Type B pancreatic cell (in vitro differentiated cells): ENCODE results near the gene DUSP22. TPM values are rescaled to one million over a fixed set of nuclear protein-coding genes. Genes with fewer than 3 reads are reported as not detected.

Source experiments
- DNase-seq: peaks from one replicate; pipeline ENCODE4 v3.0.0; 2021; ENCODE audit warnings: mixed read lengths; ENCODE audit not compliant: unreplicated experiment; ENCODE audit errors: extremely low spot score
- H3K27ac Mint-ChIP-seq: 2 replicates; pipeline ENCODE4 v1.8.0; 2021; ENCODE audit warnings: mild to moderate bottlenecking, mixed read lengths
- H3K27me3 Mint-ChIP-seq: 2 replicates; pipeline ENCODE4 v1.8.0; 2021; ENCODE audit warnings: mixed read lengths
- H3K36me3 Mint-ChIP-seq: 2 replicates; pipeline ENCODE4 v1.8.0; 2021; ENCODE audit warnings: mixed read lengths
- H3K4me1 Mint-ChIP-seq: one replicate; pipeline ENCODE4 v1.8.0; 2021; ENCODE audit warnings: mixed read lengths; ENCODE audit not compliant: unreplicated experiment
- H3K4me3 Mint-ChIP-seq: 2 replicates; pipeline ENCODE4 v1.8.0; 2021; ENCODE audit warnings: mild to moderate bottlenecking, mixed read lengths
- H3K9me3 Mint-ChIP-seq: 2 replicates; pipeline ENCODE4 v1.8.0; 2021; ENCODE audit warnings: mixed read lengths
- total RNA-seq: library from RNA; stranded (reverse); gene quantifications from 2 replicates; pipeline ENCODE4 v1.2.1, GENCODE V29; 2021; ENCODE audit warnings: low replicate concordance
- TF ChIP-seq, protein P1 (sequence below): fragments of 200-600 bp; sonication (generic); conservative IDR thresholded peaks from 2 replicates; pipeline ENCODE4 v1.5.0; 2021; ENCODE audit warnings: antibody characterized with exemption, mild to moderate bottlenecking

DUSP22 gene
- total RNA-seq, 1 donor from 2014 or later: 25.0 TPM

DNA sequence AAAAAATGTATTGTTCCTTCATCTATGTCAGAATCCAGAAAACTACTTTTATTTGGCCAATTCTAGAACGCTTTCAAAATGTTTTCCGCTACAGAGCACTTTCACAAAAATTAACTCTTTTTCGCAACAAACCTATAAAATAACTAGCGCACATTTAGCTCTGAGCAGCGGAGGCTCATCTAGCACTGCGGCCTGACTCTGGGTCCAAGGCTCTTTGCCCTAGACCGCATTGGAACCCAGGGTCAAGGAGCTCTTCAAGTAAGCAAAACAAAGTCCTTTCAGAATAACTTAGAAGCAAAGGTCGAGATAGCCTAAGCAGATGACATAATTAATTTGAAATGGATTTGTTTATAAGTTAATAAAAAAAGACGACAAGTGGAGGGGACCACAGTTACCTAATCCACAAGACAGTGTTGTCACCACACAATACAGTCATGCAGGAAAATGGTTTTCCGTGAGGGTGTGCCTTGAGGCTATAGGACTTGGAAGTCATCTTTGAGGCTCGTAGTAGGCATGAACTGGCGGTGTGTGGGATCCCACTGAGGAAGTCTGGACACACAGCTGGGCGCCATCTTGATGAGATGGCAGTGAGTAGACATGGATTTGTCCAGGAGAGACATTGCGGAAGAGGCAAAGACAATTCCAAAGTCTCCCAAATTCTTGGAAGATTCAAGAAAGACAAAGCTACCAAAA is 70.1 kb downstream of the DUSP22 start:
- Mint-ChIP-seq H3K27me3 (peaks cover 4% of the 10 kb centered on the region), H3K4me1 (no peaks in the 10 kb centered on the region), H3K4me3 (no peak overlapping the region), H3K9me3 (peaks cover 8% of the 10 kb centered on the region), H3K27ac (no peak overlapping the region), H3K36me3 (no peaks in the 10 kb centered on the region)
- TF ChIP-seq, protein P1, sequence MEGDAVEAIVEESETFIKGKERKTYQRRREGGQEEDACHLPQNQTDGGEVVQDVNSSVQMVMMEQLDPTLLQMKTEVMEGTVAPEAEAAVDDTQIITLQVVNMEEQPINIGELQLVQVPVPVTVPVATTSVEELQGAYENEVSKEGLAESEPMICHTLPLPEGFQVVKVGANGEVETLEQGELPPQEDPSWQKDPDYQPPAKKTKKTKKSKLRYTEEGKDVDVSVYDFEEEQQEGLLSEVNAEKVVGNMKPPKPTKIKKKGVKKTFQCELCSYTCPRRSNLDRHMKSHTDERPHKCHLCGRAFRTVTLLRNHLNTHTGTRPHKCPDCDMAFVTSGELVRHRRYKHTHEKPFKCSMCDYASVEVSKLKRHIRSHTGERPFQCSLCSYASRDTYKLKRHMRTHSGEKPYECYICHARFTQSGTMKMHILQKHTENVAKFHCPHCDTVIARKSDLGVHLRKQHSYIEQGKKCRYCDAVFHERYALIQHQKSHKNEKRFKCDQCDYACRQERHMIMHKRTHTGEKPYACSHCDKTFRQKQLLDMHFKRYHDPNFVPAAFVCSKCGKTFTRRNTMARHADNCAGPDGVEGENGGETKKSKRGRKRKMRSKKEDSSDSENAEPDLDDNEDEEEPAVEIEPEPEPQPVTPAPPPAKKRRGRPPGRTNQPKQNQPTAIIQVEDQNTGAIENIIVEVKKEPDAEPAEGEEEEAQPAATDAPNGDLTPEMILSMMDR: no peak
- no peak for DNase-seq

DNA sequence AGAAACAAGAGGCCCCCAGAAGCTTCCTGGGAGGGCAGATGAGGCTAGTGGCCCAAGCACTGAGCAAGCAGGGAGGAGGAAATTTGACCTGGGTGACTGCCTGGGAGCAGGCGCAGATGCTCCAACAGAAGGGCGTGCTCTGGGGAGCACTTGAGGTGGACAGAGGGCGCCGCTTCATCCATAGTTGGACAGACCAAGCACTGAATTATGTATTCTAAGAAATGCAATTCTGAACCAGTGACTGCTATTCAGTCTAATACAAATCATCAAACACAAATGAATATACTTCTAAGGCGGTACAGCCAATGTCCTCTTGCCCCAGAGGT is 70.6 kb downstream of the DUSP22 start:
- no peak for DNase-seq
- H3K4me3 Mint-ChIP-seq: no peak overlapping the region
- TF ChIP-seq, protein P1: no peak
- H3K4me1 Mint-ChIP-seq: no peaks in the 10 kb centered on the region
- peaks cover 8% of the 10 kb centered on the region for H3K9me3 Mint-ChIP-seq
- peaks cover 9% of the 10 kb centered on the region for H3K27me3 Mint-ChIP-seq
- no peaks in the 10 kb centered on the region for H3K36me3 Mint-ChIP-seq
- no peak overlapping the region for H3K27ac Mint-ChIP-seq

DNA sequence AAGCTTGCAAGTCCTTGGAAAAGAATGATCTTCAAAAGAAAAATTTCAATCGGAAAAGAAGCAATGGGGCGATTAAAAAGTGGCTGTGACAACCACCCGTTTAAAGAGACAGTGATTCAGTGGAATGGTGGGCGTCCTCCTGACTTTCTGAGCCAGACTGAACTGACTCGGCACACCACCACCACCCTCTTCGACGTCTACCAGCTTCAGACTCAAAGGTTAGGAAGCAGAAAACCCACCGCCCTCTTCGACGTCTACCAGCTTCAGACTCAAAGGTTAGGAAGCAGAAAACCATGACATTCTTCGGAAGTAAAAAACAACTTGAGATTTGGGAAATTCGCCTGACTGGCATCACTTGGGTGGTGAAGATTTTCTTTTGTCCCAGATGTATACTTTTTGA is 71.0 kb downstream of the DUSP22 start:
- Mint-ChIP-seq H3K27ac (no peak overlapping the region), H3K36me3 (no peaks in the 10 kb centered on the region), H3K4me1 (no peaks in the 10 kb centered on the region), H3K9me3 (peaks cover 8% of the 10 kb centered on the region), H3K4me3 (no peak overlapping the region), H3K27me3 (peaks cover 10% of the 10 kb centered on the region)
- no peak for DNase-seq
- TF ChIP-seq, protein P1: no peak

DNA sequence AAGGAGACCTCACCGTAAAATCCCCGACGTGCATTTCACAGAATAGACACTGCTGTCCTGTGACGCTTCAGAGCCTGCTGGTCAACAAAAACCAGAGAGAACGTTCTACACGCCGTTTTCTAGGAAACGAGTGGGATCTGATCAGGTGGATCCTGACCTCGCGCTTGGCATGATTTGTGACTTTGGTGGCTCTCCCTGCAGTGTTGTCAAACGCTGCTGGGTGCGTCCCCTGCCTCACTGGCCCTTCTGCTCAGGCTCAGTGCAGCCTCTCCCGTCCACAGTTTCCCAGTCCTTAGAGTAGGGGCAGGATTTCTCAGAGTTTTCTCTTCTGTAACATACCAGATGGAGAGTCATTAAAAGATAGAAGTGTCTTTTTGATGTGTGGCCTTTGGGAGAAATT is 71.6 kb downstream of the DUSP22 start:
- Mint-ChIP-seq H3K4me3 (no peak overlapping the region), H3K27me3 (peaks cover 10% of the 10 kb centered on the region), H3K36me3 (no peaks in the 10 kb centered on the region), H3K9me3 (peaks cover 8% of the 10 kb centered on the region), H3K27ac (no peak overlapping the region), H3K4me1 (no peaks in the 10 kb centered on the region)
- no peak for DNase-seq
- TF ChIP-seq, protein P1: no peak

DNA sequence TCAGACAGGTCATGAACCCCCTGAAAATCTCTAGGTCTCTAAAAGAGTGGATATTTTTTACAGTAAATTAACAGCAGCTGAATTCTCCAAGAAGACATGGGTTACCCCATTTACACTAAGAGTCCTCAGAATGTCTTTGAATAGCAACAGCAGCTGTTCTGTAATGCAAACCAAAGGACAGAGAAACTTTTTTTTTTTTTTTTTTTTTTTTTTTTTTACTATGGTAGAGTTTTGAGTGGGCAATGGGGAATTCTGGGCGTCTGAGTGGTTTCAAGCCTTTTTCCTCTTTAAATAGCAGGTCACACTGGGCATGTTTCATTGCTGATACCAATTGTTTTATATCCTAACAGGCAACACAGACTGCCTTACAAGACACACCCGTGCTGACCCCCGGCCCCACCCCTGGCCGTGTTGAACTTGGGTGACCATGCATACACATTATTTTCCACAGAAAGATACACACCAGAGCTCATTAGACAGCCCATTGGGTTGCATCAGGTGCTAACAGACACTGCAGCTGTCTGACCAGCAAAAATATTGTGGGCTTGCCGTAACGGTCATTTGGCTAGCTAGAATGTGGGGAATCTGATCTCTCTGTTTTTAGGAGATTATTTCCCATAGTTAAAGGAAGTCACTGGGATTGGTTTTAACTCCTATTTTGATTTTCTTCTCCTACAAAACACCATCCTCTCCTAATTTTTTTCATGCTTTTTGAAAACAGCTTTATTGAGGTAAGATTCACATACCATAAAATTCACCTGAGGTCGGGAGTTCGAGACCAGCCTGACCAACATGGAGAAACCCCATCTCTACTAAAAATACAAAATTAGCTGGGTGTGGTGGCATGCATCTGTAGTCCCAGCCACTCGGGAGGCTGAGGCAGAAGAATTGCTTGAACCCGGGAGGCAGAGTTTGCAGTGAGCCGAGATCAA is 72.6 kb downstream of the DUSP22 start:
- H3K36me3 Mint-ChIP-seq: no peaks in the 10 kb centered on the region
- peaks cover 8% of the 10 kb centered on the region for H3K9me3 Mint-ChIP-seq
- H3K4me1 Mint-ChIP-seq: no peaks in the 10 kb centered on the region
- no peak for DNase-seq
- peaks cover 15% of the 10 kb centered on the region for H3K27me3 Mint-ChIP-seq
- TF ChIP-seq, protein P1: no peak
- no peak overlapping the region for H3K27ac Mint-ChIP-seq
- no peak overlapping the region for H3K4me3 Mint-ChIP-seq
